HTERT RPE-1 (cell line): Measurements from ENCODE around the gene CCDC91.
"Not testable (repeated sequence)": the region's sequence is repeated elsewhere in the genome, so short reads cannot be mapped to it uniquely, and the experiment has no call there.

Experiments
- in situ Hi-C: fragments of 300-500 bp; cut with MboI; formaldehyde crosslinking; loops from 4 replicates; pipeline ENCODE4 v1.14.3; 2020; ENCODE audit warnings: low sequenced_read_pairs

The CCDC91 gene

GRCh38 chr12:28180786-28181185 lies 9.5 kb upstream of the CCDC91 start:
- in situ Hi-C loops: no loop called here

GRCh38 chr12:28184375-28184774 lies 5.9 kb upstream of the CCDC91 start:
- in situ Hi-C loops: no loop called here

- in situ Hi-C loops: no loop called here
Measured at GRCh38 chr12:28186500-28186899, 3.8 kb upstream of the CCDC91 start.

GRCh38 chr12:28189784-28190320 lies 404 bp upstream of the CCDC91 start:
- in situ Hi-C loops: no loop called here

- in situ Hi-C loops: no loop called here
Measured at GRCh38 chr12:28191051-28192048, 1.1 kb downstream of the CCDC91 start.

- in situ Hi-C loops: no loop called here
Measured at GRCh38 chr12:28192125-28192524, 1.9 kb downstream of the CCDC91 start.

- in situ Hi-C loops: not testable (repeated sequence)
Measured at GRCh38 chr12:28194621-28195020, 4.4 kb downstream of the CCDC91 start.

GRCh38 chr12:28201136-28201535 lies 10.9 kb downstream of the CCDC91 start:
- in situ Hi-C loops: not testable (repeated sequence)

- in situ Hi-C loops: no loop called here
Measured at GRCh38 chr12:28202374-28203130, 12.3 kb downstream of the CCDC91 start.

- in situ Hi-C loops: no loop called here
Measured at GRCh38 chr12:28209782-28210181, 19.5 kb downstream of the CCDC91 start.

GRCh38 chr12:28212182-28212581 lies 21.9 kb downstream of the CCDC91 start:
- in situ Hi-C loops: no loop called here

GRCh38 chr12:28215021-28215420 lies 24.8 kb downstream of the CCDC91 start:
- in situ Hi-C loops: no loop called here

- in situ Hi-C loops: no loop called here
Measured at GRCh38 chr12:28216016-28216415, 25.8 kb downstream of the CCDC91 start.

GRCh38 chr12:28217805-28218204 lies 27.5 kb downstream of the CCDC91 start:
- in situ Hi-C loops: no loop called here

- in situ Hi-C loops: no loop called here
Measured at GRCh38 chr12:28218875-28219274, 28.6 kb downstream of the CCDC91 start.

GRCh38 chr12:28219827-28220226 lies 29.6 kb downstream of the CCDC91 start:
- in situ Hi-C loops: no loop called here

GRCh38 chr12:28222081-28222700 lies 31.9 kb downstream of the CCDC91 start:
- in situ Hi-C loops: no loop called here

GRCh38 chr12:28223025-28223554 lies 32.8 kb downstream of the CCDC91 start:
- in situ Hi-C loops: no loop called here

- in situ Hi-C loops: no loop called here
Measured at GRCh38 chr12:28223858-28224257, 33.6 kb downstream of the CCDC91 start.

- in situ Hi-C loops: no loop called here
Measured at GRCh38 chr12:28226705-28227104, 36.4 kb downstream of the CCDC91 start.

GRCh38 chr12:28227251-28227650 lies 37.0 kb downstream of the CCDC91 start:
- in situ Hi-C loops: no loop called here
